HepG2 (cell line): ENCODE measurements around the gene EMILIN1. TPM values are rescaled to one million over a fixed set of nuclear protein-coding genes. Genes with fewer than 3 reads are reported as not detected.
A peak's percentile ranks its signal among the peaks of the same experiment; 100 is the strongest.

ENCODE experiments used
- ARHGAP35 ChIP-seq: sonication (generic); formaldehyde crosslinking; IDR thresholded peaks from 2 replicates; pipeline ENCODE4 v1.9.0; 2022; ENCODE audit warnings: mild to moderate bottlenecking, inconsistent platforms, moderate library complexity, missing genetic modification reagents, borderline replicate concordance
- DMAP1 ChIP-seq: IDR thresholded peaks from 2 replicates; pipeline ENCODE4 v1.6.1; 2016
- ISX ChIP-seq: sonication (generic); formaldehyde crosslinking; conservative IDR thresholded peaks from 2 replicates; pipeline ENCODE4 v1.5.0; 2020; ENCODE audit warnings: missing genetic modification reagents
- MTA1 ChIP-seq: sonication (generic); formaldehyde crosslinking; IDR thresholded peaks from 2 replicates; pipeline ENCODE4 v1.4.0; 2020; ENCODE audit warnings: missing genetic modification reagents, mild to moderate bottlenecking, borderline replicate concordance
- PAF1 ChIP-seq: IDR thresholded peaks from 2 replicates; pipeline ENCODE4 v1.6.1; 2016; ENCODE audit warnings: missing genetic modification reagents, missing compliant biosample characterization
- RELA ChIP-seq: sonication (generic); formaldehyde crosslinking; IDR thresholded peaks from 2 replicates; pipeline ENCODE4 v1.4.0; 2020; ENCODE audit warnings: missing genetic modification reagents
- ZNF101 ChIP-seq: sonication (generic); formaldehyde crosslinking; IDR thresholded peaks from 2 replicates; pipeline ENCODE4 v1.4.0; 2020; ENCODE audit warnings: mild to moderate bottlenecking, low read depth, missing genetic modification reagents, borderline replicate concordance
- ZNF775 ChIP-seq: sonication (generic); formaldehyde crosslinking; IDR thresholded peaks from 2 replicates; pipeline ENCODE4 v1.4.0; 2020; ENCODE audit warnings: missing genetic modification reagents, mild to moderate bottlenecking, moderate library complexity, borderline replicate concordance
- ZNF891 ChIP-seq: sonication (generic); formaldehyde crosslinking; IDR thresholded peaks from 2 replicates; pipeline ENCODE4 v1.5.0; 2020; ENCODE audit warnings: mild to moderate bottlenecking, missing genetic modification reagents
- polyA plus RNA-seq, 8 experiments: library from polyadenylated mRNA; depleted of rRNA in 3 of 8; stranded (reverse) in 7 of 8; unstranded in 1 of 8; fragments of >200 nt; fragmentation: Illumina TruSeq in 4 of 8; extraction: Trizol in 4 of 8; gene quantifications; 2 replicates each; pipeline versions ENCODE4 v1.2.1 to v1.2.3, GENCODE V29; 2011 to 2016; ENCODE audit warnings: low read depth in 4 of 8, missing spikeins in 1 of 8, mixed read lengths in 1 of 8; ENCODE audit not compliant: insufficient read depth in 1 of 8
- total RNA-seq, 5 experiments: library from RNA; depleted of rRNA; stranded (reverse); fragments of >200 nt; fragmentation: Illumina TruSeq; extraction: Trizol; gene quantifications; 2 replicates each; pipeline ENCODE4 v1.2.3, GENCODE V29; 2016; ENCODE audit warnings: low read depth in 1 of 5
- TF ChIP-seq, protein P1 (sequence below): sonication (generic); formaldehyde crosslinking; IDR thresholded peaks from 2 replicates; pipeline ENCODE4 v1.8.0; 2023; ENCODE audit warnings: mild to moderate bottlenecking, missing genetic modification reagents
- TF ChIP-seq, protein P2 (sequence below), 2 experiments: IDR thresholded peaks; 2 replicates each; pipeline ENCODE4 v1.6.1; 2011 to 2012; ENCODE audit warnings: low read length in 2 of 2, borderline replicate concordance in 1 of 2, low read depth in 1 of 2, mild to moderate bottlenecking in 1 of 2, moderate library complexity in 1 of 2
- TF ChIP-seq, protein P3 (sequence below): sonication (generic); formaldehyde crosslinking; IDR thresholded peaks from 2 replicates; pipeline ENCODE4 v1.8.0; 2022; ENCODE audit warnings: missing genetic modification reagents, low read depth, mild to moderate bottlenecking, borderline replicate concordance
- TF ChIP-seq, protein P4 (sequence below): sonication (generic); formaldehyde crosslinking; IDR thresholded peaks from 2 replicates; pipeline ENCODE4 v1.4.0; 2020; ENCODE audit warnings: mild to moderate bottlenecking, missing genetic modification reagents
- TF ChIP-seq, protein P5 (sequence below): sonication (generic); formaldehyde crosslinking; IDR thresholded peaks from 2 replicates; pipeline ENCODE4 v1.4.0; 2020; ENCODE audit warnings: low read depth, mild to moderate bottlenecking, missing genetic modification reagents
- TF ChIP-seq, protein P6 (sequence below): IDR thresholded peaks from 2 replicates; pipeline ENCODE4 v1.6.1; 2016; ENCODE audit warnings: missing biosample characterization, missing genetic modification reagents, low read depth
- TF ChIP-seq, protein P7 (sequence below), 2 experiments: sonication (generic) in 1 of 2; formaldehyde crosslinking in 1 of 2; IDR thresholded peaks; 2 replicates each; pipeline versions ENCODE4 v1.5.1 to v1.6.1; 2011 to 2020; ENCODE audit warnings: borderline replicate concordance in 1 of 2, low read depth in 1 of 2, low read length in 1 of 2, mild to moderate bottlenecking in 1 of 2, missing genetic modification reagents in 1 of 2, moderate library complexity in 1 of 2

Gene EMILIN1
- total and polyA plus RNA-seq, 2 of the 13 experiments (the other 11 are each of a cell fraction or from before 2014, with no cell fraction given), result 8.1 to 9.7 TPM

DNA sequence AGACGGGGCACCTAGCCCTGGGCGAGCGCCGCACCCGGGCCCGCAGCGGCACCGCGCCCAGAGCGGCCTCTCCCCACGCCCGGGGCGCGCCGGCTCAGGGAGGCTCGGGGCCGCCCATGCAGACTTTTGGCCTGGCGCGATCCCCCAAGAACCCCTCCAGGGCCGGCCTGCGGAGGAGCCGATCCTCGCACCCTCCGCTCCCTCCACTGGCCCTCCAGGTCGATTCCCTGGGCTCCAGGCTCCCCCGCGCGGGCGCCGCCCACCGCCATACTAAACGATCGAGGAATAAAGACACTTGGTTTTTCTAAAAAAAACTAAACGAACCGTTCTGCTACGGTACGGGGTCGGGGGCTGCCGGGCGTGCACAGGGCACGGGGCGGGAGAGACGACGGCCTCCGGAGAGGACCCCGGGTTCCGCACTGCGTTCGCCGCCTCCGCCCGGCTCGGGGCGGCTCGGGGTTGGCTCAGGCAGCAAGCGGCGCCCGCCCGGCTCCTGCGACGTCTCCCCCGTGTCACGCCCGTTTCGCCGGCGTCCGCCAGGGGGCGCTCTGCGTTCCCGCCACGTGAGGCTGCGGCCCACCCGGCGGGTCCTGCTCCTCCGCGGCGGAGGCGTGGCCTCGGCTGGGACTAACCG, 7.8 kb downstream of the EMILIN1 start (continued):
- TF ChIP-seq, protein P1, sequence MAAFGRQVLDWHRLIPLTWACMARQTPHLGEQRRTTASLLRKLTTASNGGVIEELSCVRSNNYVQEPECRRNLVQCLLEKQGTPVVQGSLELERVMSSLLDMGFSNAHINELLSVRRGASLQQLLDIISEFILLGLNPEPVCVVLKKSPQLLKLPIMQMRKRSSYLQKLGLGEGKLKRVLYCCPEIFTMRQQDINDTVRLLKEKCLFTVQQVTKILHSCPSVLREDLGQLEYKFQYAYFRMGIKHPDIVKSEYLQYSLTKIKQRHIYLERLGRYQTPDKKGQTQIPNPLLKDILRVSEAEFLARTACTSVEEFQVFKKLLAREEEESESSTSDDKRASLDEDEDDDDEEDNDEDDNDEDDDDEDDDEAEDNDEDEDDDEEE (CRISPR knock-in tag), result peak; percentile 98
- TF ChIP-seq DMAP1, result peak; percentile 81
- TF ChIP-seq ZNF891 (CRISPR knock-in tag), result peak; percentile 42; the same call in 1 of the 2 replicates
- TF ChIP-seq ISX (CRISPR knock-in tag), result peak; percentile 19; the same call in 1 of the 2 replicates
- TF ChIP-seq ARHGAP35, result peak; percentile 65; the same call in 1 of the 2 replicates
- TF ChIP-seq, protein P2, sequence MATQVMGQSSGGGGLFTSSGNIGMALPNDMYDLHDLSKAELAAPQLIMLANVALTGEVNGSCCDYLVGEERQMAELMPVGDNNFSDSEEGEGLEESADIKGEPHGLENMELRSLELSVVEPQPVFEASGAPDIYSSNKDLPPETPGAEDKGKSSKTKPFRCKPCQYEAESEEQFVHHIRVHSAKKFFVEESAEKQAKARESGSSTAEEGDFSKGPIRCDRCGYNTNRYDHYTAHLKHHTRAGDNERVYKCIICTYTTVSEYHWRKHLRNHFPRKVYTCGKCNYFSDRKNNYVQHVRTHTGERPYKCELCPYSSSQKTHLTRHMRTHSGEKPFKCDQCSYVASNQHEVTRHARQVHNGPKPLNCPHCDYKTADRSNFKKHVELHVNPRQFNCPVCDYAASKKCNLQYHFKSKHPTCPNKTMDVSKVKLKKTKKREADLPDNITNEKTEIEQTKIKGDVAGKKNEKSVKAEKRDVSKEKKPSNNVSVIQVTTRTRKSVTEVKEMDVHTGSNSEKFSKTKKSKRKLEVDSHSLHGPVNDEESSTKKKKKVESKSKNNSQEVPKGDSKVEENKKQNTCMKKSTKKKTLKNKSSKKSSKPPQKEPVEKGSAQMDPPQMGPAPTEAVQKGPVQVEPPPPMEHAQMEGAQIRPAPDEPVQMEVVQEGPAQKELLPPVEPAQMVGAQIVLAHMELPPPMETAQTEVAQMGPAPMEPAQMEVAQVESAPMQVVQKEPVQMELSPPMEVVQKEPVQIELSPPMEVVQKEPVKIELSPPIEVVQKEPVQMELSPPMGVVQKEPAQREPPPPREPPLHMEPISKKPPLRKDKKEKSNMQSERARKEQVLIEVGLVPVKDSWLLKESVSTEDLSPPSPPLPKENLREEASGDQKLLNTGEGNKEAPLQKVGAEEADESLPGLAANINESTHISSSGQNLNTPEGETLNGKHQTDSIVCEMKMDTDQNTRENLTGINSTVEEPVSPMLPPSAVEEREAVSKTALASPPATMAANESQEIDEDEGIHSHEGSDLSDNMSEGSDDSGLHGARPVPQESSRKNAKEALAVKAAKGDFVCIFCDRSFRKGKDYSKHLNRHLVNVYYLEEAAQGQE (IDR thresholded peaks at IDR 0.05; ENCODE audit: borderline replicate concordance in 1 of 2, low read depth in 1 of 2, low read length in 2 of 2), result peak in 1 of 2 experiments; percentile 28; a peak in 1 of 4 replicates
- TF ChIP-seq, protein P3, sequence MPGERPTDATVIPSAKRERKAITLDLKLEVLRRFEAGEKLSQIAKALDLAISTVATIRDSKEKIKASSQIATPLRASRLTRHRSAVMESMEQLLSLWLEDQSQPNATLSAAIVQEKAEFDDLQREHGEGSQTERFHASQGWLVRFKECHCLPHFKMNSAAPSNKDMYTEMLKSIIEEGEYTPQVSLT (CRISPR knock-in tag), result 0 out of 2 replicates have a peak, but pooled peaks have one; percentile 61
- 0 out of 2 replicates have a peak, but pooled peaks have one; percentile 27 for TF ChIP-seq ZNF775 (CRISPR knock-in tag)
- no peak for TF ChIP-seq PAF1 (CRISPR knock-in tag)
- TF ChIP-seq, protein P4, sequence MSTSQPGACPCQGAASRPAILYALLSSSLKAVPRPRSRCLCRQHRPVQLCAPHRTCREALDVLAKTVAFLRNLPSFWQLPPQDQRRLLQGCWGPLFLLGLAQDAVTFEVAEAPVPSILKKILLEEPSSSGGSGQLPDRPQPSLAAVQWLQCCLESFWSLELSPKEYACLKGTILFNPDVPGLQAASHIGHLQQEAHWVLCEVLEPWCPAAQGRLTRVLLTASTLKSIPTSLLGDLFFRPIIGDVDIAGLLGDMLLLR, result peak; percentile 53; the same call in 1 of the 2 replicates
- TF ChIP-seq, protein P5, sequence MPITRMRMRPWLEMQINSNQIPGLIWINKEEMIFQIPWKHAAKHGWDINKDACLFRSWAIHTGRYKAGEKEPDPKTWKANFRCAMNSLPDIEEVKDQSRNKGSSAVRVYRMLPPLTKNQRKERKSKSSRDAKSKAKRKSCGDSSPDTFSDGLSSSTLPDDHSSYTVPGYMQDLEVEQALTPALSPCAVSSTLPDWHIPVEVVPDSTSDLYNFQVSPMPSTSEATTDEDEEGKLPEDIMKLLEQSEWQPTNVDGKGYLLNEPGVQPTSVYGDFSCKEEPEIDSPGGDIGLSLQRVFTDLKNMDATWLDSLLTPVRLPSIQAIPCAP, result 0 out of 2 replicates have a peak, but pooled peaks have one; percentile 12
- TF ChIP-seq RELA (CRISPR knock-in tag), result peak; percentile 96; the same call in 1 of the 2 replicates
- peak; percentile 59; the same call in 1 of the 2 replicates for TF ChIP-seq ZNF101 (CRISPR knock-in tag)
- TF ChIP-seq, protein P6, sequence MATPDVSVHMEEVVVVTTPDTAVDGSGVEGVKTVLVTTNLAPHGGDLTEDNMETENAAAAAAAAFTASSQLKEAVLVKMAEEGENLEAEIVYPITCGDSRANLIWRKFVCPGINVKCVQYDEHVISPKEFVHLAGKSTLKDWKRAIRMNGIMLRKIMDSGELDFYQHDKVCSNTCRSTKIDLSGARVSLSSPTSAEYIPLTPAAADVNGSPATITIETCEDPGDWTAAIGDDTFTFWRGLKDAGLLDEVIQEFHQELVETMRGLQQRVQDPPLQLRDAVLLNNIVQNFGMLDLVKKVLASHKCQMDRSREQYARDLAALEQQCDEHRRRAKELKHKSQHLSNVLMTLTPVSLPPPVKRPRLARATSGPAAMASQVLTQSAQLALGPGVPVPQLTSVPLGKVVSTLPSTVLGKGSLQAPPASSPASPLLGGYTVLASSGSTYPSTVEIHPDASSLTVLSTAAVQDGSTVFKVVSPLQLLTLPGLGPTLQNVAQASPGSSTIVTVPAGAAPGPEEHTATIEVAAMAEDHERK (CRISPR knock-in tag), result 0 out of 2 replicates have a peak, but pooled peaks have one; percentile 30
- TF ChIP-seq, protein P7, sequence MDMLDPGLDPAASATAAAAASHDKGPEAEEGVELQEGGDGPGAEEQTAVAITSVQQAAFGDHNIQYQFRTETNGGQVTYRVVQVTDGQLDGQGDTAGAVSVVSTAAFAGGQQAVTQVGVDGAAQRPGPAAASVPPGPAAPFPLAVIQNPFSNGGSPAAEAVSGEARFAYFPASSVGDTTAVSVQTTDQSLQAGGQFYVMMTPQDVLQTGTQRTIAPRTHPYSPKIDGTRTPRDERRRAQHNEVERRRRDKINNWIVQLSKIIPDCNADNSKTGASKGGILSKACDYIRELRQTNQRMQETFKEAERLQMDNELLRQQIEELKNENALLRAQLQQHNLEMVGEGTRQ (IDR thresholded peaks at IDR 0.05; ENCODE audit: low read depth, low read length), result peak; percentile 51
- TF ChIP-seq, protein P7 (CRISPR knock-in tag; IDR thresholded peaks at IDR 0.05; ENCODE audit: borderline replicate concordance), result no peak
- peak; percentile 69 for TF ChIP-seq MTA1
